22Rv1 (cell line): ENCODE results near the gene SPATA31C2.

Source experiments
- ZFX ChIP-seq: fragments of 450-650 bp; IDR thresholded peaks from 2 replicates; pipeline ENCODE4 v1.6.1; 2017; ENCODE audit warnings: antibody characterized with exemption, borderline replicate concordance
- TF ChIP-seq, protein P1 (sequence below): fragments of 450-650 bp; IDR thresholded peaks from 2 replicates; pipeline ENCODE4 v1.5.1; 2017; ENCODE audit warnings: mild to moderate bottlenecking

DNA sequence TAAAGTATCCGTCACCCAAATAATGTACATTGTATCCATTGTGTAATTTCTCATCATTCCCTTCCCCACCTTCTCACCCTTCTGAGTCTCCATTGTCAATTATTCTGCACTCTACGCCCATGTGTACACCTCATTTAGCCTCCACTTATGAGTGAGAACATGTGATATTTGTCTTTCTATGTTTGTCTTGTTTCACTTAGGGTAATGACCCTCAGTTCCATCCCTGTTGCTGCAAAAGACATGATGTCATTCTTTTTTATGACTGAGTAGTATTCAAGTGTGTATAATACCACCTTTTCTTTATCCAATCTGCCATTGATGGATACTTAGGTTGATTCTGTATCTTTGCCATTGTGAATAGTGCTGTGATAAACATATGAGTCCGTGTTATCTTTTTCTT lies 4.9 kb upstream of the SPATA31C2 start:
- TF ChIP-seq, protein P1, sequence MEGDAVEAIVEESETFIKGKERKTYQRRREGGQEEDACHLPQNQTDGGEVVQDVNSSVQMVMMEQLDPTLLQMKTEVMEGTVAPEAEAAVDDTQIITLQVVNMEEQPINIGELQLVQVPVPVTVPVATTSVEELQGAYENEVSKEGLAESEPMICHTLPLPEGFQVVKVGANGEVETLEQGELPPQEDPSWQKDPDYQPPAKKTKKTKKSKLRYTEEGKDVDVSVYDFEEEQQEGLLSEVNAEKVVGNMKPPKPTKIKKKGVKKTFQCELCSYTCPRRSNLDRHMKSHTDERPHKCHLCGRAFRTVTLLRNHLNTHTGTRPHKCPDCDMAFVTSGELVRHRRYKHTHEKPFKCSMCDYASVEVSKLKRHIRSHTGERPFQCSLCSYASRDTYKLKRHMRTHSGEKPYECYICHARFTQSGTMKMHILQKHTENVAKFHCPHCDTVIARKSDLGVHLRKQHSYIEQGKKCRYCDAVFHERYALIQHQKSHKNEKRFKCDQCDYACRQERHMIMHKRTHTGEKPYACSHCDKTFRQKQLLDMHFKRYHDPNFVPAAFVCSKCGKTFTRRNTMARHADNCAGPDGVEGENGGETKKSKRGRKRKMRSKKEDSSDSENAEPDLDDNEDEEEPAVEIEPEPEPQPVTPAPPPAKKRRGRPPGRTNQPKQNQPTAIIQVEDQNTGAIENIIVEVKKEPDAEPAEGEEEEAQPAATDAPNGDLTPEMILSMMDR, result no peak
- TF ChIP-seq ZFX, result no peak
